Fibroblast of pulmonary artery (primary cell): ENCODE measurements around the gene SNAP29.
A peak's percentile ranks its signal among the peaks of the same experiment; 100 is the strongest.

Experiments
- DNase-seq: peaks from one replicate; pipeline ENCODE4 v3.0.0-alpha.2; 2010; ENCODE audit warnings: low read depth
- H3K4me3 ChIP-seq: replicated peaks from 2 replicates; pipeline ENCODE4 v1.5.1; 2011; ENCODE audit warnings: low read depth, mild to moderate bottlenecking, control low read depth, low read length, moderate library complexity
- TF ChIP-seq, protein P1 (sequence below): IDR thresholded peaks from 2 replicates; pipeline ENCODE4 v1.5.1; 2011; ENCODE audit warnings: mild to moderate bottlenecking, control low read depth, low read length, inconsistent platforms; ENCODE audit errors: missing control alignments

The SNAP29 gene

DNA sequence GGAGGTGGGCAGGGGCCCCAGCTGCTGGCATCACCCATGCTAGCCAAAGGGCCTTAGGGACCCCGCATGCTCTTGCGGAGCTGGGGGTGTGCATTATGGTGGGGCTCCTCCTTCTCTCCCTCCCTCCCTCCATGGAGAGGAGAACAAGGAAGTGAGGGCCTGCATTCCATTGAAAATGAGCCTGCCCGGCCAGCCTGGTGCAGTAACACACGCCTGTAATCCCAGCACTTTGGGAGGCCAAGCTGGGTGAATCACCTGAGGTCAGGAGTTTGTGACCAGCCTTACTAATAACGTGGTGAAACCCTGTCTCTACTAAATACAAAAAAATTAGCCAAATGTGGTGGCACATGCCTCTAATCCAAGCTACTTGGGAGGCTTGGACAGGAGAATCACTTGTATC is 22.4 kb downstream of the SNAP29 start:
- no peak for DNase-seq
- no peak overlapping the region for H3K4me3 ChIP-seq
- TF ChIP-seq, protein P1, sequence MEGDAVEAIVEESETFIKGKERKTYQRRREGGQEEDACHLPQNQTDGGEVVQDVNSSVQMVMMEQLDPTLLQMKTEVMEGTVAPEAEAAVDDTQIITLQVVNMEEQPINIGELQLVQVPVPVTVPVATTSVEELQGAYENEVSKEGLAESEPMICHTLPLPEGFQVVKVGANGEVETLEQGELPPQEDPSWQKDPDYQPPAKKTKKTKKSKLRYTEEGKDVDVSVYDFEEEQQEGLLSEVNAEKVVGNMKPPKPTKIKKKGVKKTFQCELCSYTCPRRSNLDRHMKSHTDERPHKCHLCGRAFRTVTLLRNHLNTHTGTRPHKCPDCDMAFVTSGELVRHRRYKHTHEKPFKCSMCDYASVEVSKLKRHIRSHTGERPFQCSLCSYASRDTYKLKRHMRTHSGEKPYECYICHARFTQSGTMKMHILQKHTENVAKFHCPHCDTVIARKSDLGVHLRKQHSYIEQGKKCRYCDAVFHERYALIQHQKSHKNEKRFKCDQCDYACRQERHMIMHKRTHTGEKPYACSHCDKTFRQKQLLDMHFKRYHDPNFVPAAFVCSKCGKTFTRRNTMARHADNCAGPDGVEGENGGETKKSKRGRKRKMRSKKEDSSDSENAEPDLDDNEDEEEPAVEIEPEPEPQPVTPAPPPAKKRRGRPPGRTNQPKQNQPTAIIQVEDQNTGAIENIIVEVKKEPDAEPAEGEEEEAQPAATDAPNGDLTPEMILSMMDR, result no peak

DNA sequence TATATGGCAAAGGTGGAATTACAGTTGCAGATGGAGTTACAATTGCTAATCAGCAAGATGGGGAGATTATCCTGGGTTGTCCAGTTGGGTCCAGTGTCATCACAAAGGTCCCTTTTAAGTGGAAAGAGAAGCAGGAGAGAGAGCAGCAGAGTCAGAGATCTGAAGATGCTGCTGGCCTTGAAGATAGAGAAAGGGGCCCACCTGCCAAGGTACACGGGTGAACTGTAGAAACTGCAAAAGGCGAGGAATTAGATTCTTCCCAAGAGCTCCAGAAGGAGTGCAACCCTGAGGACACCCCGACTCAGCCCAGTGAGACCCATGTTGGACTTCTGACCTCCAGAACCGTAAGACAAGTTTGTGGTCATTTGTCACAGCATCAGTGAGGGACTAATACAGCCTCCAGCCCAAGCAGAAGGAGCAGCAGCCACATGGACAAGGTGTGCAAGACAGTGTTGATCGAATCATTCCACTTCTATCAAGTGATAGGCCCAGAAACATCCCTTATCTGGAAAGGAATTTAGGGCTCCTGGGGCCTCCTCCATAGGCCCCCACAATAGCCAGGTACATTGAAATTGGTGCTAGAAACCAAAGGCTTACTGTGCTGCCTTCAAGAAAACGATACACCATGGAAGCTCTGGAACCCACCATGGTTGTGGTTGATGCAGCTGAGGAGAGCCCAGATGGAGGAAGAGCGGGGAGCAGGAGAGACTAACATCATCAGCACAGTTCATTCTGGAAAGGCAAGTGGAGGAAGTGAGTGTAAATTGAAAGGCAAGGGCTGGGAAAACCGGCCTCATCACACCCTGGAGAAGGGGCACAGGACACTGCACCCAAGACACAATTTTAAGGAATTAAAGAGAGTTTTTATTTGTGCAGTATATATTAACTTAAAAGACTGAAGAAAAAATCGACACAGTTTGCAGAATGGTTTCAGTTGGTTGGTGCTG is 23.3 kb downstream of the SNAP29 start:
- no peak overlapping the region for H3K4me3 ChIP-seq
- no peak for DNase-seq
- TF ChIP-seq, protein P1, result no peak

DNA sequence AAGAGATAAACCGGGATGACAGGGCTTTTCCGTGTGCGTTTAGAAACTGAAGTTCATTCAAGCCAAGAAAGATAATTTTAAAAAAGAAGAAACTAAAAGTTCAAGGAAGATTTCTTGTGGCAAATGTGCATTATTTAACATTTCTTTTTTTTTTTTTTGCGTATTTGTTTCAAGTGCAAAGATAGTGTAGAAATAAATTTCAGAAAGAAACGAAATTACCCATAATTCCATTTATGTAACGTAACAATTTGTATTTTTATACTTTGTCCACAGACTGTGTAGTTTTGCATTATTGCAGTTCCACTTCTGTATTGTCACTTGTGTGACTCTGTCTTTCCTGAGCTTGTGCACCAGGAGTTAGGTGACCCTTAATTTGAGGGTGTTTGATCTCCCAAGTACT is 24.0 kb downstream of the SNAP29 start:
- TF ChIP-seq, protein P1, result no peak
- no peak for DNase-seq
- H3K4me3 ChIP-seq, result no peak overlapping the region

DNA sequence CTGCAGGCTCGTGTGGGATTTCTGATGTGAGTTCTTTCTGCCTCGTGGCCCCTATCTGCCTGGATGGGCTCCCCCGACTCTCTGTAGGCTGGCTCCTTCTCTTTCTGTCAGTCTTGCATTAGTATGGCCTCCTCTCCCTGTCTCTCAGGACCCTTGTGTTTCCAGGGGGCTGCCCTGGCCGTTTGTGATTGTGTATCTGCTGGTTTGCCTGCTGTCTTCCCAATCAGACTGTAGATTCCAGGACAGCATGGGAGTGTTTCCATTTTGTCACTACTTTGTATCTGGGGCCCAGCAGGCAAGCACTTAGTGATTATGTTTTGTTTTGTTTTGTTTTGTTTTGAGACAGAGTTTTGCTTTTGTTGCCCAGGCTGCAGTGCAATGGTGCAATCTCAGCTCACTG is 25.6 kb downstream of the SNAP29 start:
- H3K4me3 ChIP-seq, result no peak overlapping the region
- TF ChIP-seq, protein P1, result no peak
- DNase-seq, result no peak

DNA sequence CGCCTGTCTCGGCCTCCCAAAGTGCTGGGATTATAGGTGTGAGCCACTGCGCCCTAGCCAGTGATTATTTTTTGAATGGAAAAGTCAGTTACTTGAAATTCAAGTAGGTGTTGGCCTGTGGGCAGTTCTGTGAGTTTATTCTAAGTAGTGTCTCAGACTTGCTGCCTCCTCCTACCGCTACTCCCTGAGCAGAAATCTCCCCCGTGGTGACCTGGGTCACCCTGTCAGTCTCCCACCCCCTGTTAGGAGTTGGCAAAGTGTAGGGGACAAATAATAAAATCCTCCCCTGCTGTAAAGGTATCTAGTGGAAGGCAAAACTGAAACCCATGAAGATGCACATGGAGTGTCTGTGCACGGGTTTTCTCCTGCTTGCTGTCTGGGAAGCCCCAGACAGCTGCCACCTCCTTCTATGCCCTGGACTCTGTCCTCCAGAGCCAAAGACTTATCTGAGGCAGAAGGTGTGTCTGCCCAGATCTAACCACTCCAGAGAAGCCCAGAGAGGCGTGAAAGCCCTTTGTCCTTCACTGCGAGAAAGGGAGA is 26.3 kb downstream of the SNAP29 start:
- H3K4me3 ChIP-seq, result no peak overlapping the region
- DNase-seq, result no peak
- TF ChIP-seq, protein P1, result no peak

DNA sequence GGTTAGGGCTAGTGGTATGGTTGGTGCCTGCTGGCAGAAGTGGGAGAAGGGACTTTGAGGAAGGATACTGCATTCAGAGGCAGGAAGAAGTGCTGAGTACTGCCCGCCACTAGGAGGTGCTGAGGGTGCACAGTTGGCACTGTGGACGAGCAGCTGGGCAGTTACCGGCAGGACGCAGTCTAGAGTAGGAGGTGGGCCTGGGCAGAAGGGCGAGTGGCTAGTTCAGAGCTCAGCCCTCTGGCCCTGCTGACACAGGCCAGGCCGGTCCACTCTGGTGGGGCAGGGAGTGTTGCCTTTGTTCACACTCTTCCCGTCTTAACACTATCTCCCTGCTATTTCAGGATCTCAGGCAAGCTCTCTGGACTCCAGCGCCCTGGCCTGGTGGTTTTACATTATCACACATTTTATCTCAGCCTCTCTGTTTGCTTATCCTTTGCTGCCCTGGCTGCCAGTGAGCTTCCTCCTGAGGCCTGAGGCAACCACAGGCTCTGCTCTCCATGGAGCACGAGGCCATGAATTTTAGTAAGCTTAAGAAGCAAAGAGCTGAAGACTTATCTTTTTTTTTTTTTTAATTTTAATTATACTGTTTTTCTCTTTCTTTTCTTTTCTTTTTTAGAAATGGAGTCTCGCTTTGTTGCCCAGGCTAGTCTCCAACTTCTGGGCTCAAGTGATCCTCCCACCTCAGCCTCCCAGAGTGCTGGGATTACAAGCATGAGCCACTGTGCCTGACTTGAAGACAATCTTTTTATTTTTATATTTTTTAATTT is 26.9 kb downstream of the SNAP29 start:
- peak; percentile 89 for DNase-seq
- TF ChIP-seq, protein P1, result peak; percentile 96
- no peak overlapping the region for H3K4me3 ChIP-seq
